ENCODE data around the gene PRR23B. TPM values are rescaled to one million over a fixed set of nuclear protein-coding genes. Genes with fewer than 3 reads are reported as not detected.
"Not testable (repeated sequence)": the region's sequence is repeated elsewhere in the genome, so short reads cannot be mapped to it uniquely, and the experiment has no call there.

The PRR23B gene
- polyA plus RNA-seq, 1 of the 3 experiments (the other 2 are of a cell fraction): not detected

DNA sequence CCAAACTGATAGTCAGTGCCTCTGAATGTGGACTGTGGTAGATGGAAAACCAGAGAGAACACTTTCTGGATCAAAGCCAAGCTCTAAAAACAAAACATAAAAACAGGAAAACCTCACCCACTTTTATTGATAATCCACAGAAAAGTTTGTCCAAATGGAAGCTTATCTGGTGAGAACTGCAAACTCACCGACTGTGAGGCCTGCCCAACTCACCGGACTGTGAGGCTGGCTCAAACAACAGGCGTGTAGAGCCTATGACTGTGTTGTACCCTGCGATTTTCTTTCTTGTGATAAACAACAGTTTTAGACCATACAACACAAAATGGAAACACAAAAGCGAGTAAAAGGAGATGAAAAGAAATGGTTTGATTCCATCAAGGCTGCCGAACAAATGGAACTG lies 16.8 kb upstream of the PRR23B start:
- no peak for DNase-seq
- Histone ChIP-seq H3K4me2 (no peak overlapping the region), H3K9me3 (no peaks in the 10 kb centered on the region), H3K27me3 (ENCODE audit: insufficient read depth) (no peaks in the 10 kb centered on the region), H3K36me3 (replicated peaks in 1 of 2; ENCODE audit: control insufficient read depth in 1 of 2, insufficient read depth in 2 of 2, low read length in 1 of 2) (no peaks in the 10 kb centered on the region), H3K4me1 (ENCODE audit: control insufficient read depth in 1 of 2, insufficient read depth in 2 of 2, low read depth in 1 of 2, low read length in 1 of 2) (no peaks in the 10 kb centered on the region), H3K27ac (ENCODE audit: low read depth in 2 of 2, low read length in 1 of 2) (no peak overlapping the region), H3K79me2 (ENCODE audit: insufficient read depth) (no peaks in the 10 kb centered on the region), H3K9me2 (no peaks in the 10 kb centered on the region), H3F3A (replicated peaks; ENCODE audit: insufficient read depth) (no peaks in the 10 kb centered on the region), H3K4me3 (ENCODE audit: low read depth in 2 of 2, low read length in 1 of 2) (no peak overlapping the region), H3K9ac (no peak overlapping the region), H4K20me1 (ENCODE audit: insufficient read depth) (no peaks in the 10 kb centered on the region), H2AFZ (ENCODE audit: low read depth) (no peak overlapping the region)
- TF ChIP-seq, protein P1, sequence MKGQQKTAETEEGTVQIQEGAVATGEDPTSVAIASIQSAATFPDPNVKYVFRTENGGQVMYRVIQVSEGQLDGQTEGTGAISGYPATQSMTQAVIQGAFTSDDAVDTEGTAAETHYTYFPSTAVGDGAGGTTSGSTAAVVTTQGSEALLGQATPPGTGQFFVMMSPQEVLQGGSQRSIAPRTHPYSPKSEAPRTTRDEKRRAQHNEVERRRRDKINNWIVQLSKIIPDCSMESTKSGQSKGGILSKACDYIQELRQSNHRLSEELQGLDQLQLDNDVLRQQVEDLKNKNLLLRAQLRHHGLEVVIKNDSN (IDR thresholded peaks at IDR 0.05; ENCODE audit: borderline replicate concordance, low read depth): no peak
- TF ChIP-seq, protein P2, sequence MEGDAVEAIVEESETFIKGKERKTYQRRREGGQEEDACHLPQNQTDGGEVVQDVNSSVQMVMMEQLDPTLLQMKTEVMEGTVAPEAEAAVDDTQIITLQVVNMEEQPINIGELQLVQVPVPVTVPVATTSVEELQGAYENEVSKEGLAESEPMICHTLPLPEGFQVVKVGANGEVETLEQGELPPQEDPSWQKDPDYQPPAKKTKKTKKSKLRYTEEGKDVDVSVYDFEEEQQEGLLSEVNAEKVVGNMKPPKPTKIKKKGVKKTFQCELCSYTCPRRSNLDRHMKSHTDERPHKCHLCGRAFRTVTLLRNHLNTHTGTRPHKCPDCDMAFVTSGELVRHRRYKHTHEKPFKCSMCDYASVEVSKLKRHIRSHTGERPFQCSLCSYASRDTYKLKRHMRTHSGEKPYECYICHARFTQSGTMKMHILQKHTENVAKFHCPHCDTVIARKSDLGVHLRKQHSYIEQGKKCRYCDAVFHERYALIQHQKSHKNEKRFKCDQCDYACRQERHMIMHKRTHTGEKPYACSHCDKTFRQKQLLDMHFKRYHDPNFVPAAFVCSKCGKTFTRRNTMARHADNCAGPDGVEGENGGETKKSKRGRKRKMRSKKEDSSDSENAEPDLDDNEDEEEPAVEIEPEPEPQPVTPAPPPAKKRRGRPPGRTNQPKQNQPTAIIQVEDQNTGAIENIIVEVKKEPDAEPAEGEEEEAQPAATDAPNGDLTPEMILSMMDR (IDR thresholded peaks at IDR 0.05): no peak
- 30% methylated on average over 6 of the region's 6 CpGs for WGBS (ENCODE audit: low lambda C conversion rate)
- ChIA-PET CTCF (no interaction called here), POLR2A (no interaction called here)

DNA sequence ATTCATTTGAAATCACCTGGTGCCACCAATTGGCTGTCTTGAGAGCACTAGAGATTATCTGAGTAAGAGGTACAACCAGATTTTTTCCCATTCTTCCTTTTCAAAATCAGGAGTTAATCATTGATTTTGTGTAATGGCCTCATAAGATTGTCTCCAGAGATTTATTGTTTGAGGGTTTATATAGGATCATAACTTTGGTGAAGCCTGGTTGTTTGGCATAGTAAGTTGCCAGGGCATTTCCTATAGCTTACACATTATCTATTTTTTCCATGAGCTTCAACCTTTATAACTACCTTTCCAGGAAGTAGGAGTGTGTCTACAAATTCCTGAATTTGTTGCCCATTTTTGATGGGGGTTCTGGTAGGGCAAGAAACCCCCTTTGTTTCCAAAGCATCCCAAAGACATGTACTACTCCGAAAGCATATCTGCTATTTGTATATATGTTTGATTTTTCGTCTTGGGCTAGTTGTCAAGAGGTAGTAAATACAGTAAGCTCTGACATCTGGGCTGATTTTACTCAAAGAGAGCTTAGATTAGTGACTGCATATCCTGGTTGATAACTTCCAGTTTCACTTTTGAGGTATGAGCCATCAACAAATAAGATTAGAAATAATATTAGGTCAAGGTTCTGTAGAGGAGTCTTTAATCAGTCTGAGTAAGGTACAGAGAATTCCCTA lies 11.7 kb upstream of the PRR23B start:
- ChIA-PET CTCF (no interaction called here), POLR2A (no interaction called here)
- Histone ChIP-seq H3K4me2 (no peak overlapping the region), H3K4me1 (ENCODE audit: control insufficient read depth in 1 of 2, insufficient read depth in 2 of 2, low read depth in 1 of 2, low read length in 1 of 2) (no peaks in the 10 kb centered on the region), H3K36me3 (replicated peaks in 1 of 2; ENCODE audit: control insufficient read depth in 1 of 2, insufficient read depth in 2 of 2, low read length in 1 of 2) (no peaks in the 10 kb centered on the region), H3K9ac (no peak overlapping the region), H3K9me3 (peaks cover 9% of the 10 kb centered on the region; the same call in 1 of the 2 replicates), H4K20me1 (ENCODE audit: insufficient read depth) (no peaks in the 10 kb centered on the region), H3K9me2 (no peaks in the 10 kb centered on the region), H3K4me3 (ENCODE audit: low read depth in 2 of 2, low read length in 1 of 2) (no peak overlapping the region), H3F3A (replicated peaks; ENCODE audit: insufficient read depth) (no peaks in the 10 kb centered on the region), H2AFZ (ENCODE audit: low read depth) (no peak overlapping the region), H3K27ac (ENCODE audit: low read depth in 2 of 2, low read length in 1 of 2) (no peak overlapping the region), H3K27me3 (ENCODE audit: insufficient read depth) (no peaks in the 10 kb centered on the region), H3K79me2 (ENCODE audit: insufficient read depth) (no peaks in the 10 kb centered on the region)
- WGBS (ENCODE audit: low lambda C conversion rate): 6% methylated on average over 2 of the region's 2 CpGs
- no peak for TF ChIP-seq EP300 (IDR thresholded peaks at IDR 0.05; ENCODE audit: borderline replicate concordance in 1 of 2, low read depth in 1 of 2, low read length in 1 of 2)
- no peak for TF ChIP-seq RCOR1 (IDR thresholded peaks at IDR 0.05; ENCODE audit: low read length)
- TF ChIP-seq, protein P3, sequence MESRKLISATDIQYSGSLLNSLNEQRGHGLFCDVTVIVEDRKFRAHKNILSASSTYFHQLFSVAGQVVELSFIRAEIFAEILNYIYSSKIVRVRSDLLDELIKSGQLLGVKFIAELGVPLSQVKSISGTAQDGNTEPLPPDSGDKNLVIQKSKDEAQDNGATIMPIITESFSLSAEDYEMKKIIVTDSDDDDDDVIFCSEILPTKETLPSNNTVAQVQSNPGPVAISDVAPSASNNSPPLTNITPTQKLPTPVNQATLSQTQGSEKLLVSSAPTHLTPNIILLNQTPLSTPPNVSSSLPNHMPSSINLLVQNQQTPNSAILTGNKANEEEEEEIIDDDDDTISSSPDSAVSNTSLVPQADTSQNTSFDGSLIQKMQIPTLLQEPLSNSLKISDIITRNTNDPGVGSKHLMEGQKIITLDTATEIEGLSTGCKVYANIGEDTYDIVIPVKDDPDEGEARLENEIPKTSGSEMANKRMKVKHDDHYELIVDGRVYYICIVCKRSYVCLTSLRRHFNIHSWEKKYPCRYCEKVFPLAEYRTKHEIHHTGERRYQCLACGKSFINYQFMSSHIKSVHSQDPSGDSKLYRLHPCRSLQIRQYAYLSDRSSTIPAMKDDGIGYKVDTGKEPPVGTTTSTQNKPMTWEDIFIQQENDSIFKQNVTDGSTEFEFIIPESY (IDR thresholded peaks at IDR 0.05; ENCODE audit: borderline replicate concordance, low read depth): no peak
- no peak for TF ChIP-seq RFX5 (IDR thresholded peaks at IDR 0.05; ENCODE audit: low read length)
- TF ChIP-seq MEF2A (IDR thresholded peaks at IDR 0.05; ENCODE audit: borderline replicate concordance, low read depth): no peak
- TF ChIP-seq, protein P4, sequence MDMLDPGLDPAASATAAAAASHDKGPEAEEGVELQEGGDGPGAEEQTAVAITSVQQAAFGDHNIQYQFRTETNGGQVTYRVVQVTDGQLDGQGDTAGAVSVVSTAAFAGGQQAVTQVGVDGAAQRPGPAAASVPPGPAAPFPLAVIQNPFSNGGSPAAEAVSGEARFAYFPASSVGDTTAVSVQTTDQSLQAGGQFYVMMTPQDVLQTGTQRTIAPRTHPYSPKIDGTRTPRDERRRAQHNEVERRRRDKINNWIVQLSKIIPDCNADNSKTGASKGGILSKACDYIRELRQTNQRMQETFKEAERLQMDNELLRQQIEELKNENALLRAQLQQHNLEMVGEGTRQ (IDR thresholded peaks at IDR 0.05; ENCODE audit: borderline replicate concordance, low read depth, low read length): no peak
- TF ChIP-seq, protein P2 (IDR thresholded peaks at IDR 0.05): no peak
- no peak for TF ChIP-seq ELF1 (IDR thresholded peaks at IDR 0.05)
- no peak for TF ChIP-seq POLR2AphosphoS5 (IDR thresholded peaks at IDR 0.05; ENCODE audit: low read depth, low read length)
- TF ChIP-seq RAD21 (IDR thresholded peaks at IDR 0.05; ENCODE audit: low read length): no peak
- no peak for DNase-seq

DNA sequence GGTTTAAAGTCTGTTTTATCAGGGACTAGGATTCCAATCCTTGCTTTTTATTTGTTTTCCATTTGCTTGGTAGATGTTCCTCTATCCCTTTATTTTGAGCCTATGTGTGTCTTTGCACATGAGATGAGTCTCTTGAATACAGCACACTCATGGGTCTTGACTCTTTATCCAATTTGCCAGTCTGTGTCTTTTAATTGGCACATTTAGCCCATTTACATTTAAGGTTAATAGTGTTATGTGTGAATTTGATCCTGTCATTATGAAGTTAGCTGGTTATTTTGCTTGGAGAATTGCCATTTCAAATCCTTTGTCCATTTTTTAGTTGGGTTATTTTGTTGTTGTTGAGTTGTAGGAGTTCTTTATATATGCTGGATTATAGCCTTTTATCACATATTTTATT lies 9.8 kb upstream of the PRR23B start:
- H3K27me3 ChIP-seq (ENCODE audit: insufficient read depth); H3K4me2 ChIP-seq; H4K20me1 ChIP-seq (ENCODE audit: insufficient read depth); H2AFZ ChIP-seq (ENCODE audit: low read depth); H3K9me3 ChIP-seq; H3K36me3 ChIP-seq (replicated peaks in 1 of 2; ENCODE audit: control insufficient read depth in 1 of 2, insufficient read depth in 2 of 2, low read length in 1 of 2); H3K79me2 ChIP-seq (ENCODE audit: insufficient read depth); H3K9ac ChIP-seq; POLR2A ChIA-PET; H3F3A ChIP-seq (replicated peaks; ENCODE audit: insufficient read depth); CTCF ChIA-PET; H3K27ac ChIP-seq (ENCODE audit: low read depth in 2 of 2, low read length in 1 of 2); H3K4me1 ChIP-seq (ENCODE audit: control insufficient read depth in 1 of 2, insufficient read depth in 2 of 2, low read depth in 1 of 2, low read length in 1 of 2); H3K9me2 ChIP-seq; DNase-seq; H3K4me3 ChIP-seq (ENCODE audit: low read depth in 2 of 2, low read length in 1 of 2): not testable (repeated sequence)
